Activated CD8-positive, alpha-beta T cell treated with anti-CD3 and anti-CD28 coated beads, Interleukin-2, amount 10 ng/mL, durations not matched to agents 7 days and 5 days (primary cell): ENCODE data around the gene CHD2. TPM values are rescaled to one million over a fixed set of nuclear protein-coding genes. Genes with fewer than 3 reads are reported as not detected.
"Not testable (repeated sequence)": the region's sequence is repeated elsewhere in the genome, so short reads cannot be mapped to it uniquely, and the experiment has no call there.

Experiments
- ATAC-seq: fragments of 150-1000 bp; cut with Tn5 transposase; one replicate; pipeline ENCODE4 v1.10.0; 2021; ENCODE audit warnings: moderate library complexity
- CTCF ChIA-PET: fragments of 350-600 bp; sonication (Branson Sonifier 250); formaldehyde crosslinking; loops from one replicate; lab custom pipeline; 2021; ENCODE audit warnings: antibody characterized with exemption; lab: Charles Lee
- POLR2A ChIA-PET: fragments of 350-600 bp; sonication (Branson Sonifier 250); formaldehyde crosslinking; loops from one replicate; lab custom pipeline; 2021; ENCODE audit warnings: antibody characterized with exemption; lab: Charles Lee
- DNase-seq: peaks from one replicate; pipeline ENCODE4 v3.0.0-alpha.2; 2020
- H3K27ac Mint-ChIP-seq: one replicate; pipeline ENCODE4 v1.8.0; 2021; ENCODE audit warnings: mild to moderate bottlenecking, mixed read lengths
- H3K27me3 Mint-ChIP-seq: one replicate; pipeline ENCODE4 v1.8.0; 2021; ENCODE audit warnings: low read depth, mixed read lengths
- H3K36me3 Mint-ChIP-seq: one replicate; pipeline ENCODE4 v1.8.0; 2021; ENCODE audit warnings: low read depth, mixed read lengths
- H3K4me1 Mint-ChIP-seq: one replicate; pipeline ENCODE4 v1.8.0; 2021; ENCODE audit warnings: low read depth, mixed read lengths
- H3K4me3 Mint-ChIP-seq: one replicate; pipeline ENCODE4 v1.8.0; 2021; ENCODE audit warnings: mild to moderate bottlenecking, mixed read lengths
- H3K9me3 Mint-ChIP-seq: one replicate; pipeline ENCODE4 v1.8.0; 2022; ENCODE audit warnings: mixed read lengths; ENCODE audit not compliant: insufficient read depth
- total RNA-seq, 2 experiments: library from RNA; stranded (reverse); gene quantifications; one replicate each; pipeline ENCODE4 v1.2.3, GENCODE V29; 2021

The CHD2 gene
- total RNA-seq, 2 experiments from 2014 or later = 137 to 144 TPM

DNA sequence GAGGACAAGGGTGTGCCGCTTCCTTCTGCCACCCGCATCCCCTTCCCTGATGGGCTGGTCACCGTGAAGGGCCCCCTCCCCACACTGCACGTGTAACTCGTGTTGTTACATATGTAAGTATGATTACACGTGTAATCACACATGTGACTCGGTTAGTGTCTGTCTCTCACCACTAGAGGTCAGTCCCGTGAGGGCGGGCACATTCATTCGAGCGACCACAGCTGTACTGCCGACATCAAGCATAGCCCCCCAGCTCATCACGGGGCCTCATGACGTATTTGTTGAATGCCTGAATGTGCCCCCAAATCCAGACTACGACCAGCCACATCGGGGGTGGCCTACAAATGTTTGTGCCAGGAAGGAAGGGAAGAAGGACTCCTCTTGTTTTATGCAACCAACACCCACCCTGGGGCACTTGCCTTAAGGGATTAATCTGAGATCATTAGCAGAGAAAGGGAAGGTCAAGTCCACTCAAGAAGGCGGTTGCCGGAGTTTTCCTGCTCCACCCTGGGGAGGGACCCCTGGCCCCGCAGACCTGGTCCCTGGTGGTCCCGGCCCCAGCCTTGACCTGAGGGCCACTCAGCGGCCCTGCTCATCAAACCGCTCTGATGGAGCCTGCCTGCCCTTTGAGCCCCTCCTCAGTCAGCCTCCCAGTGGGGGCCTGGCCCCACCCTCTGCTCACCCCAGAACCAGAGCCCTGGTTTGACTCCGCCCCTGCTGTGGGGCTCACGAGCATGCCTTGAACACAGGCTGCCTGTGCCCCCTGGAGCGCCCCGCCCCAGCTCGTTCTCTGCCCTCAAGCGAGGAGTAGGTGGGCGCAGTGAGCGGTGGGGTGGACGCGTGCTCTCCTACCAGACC lies 136.1 kb downstream of the CHD2 start:
- POLR2A ChIA-PET = no interaction called here
- peak; percentile 63 for DNase-seq
- peak; percentile 79 for ATAC-seq
- Mint-ChIP-seq H3K27me3 (peaks cover 2% of the 10 kb centered on the region), H3K36me3 (no peaks in the 10 kb centered on the region), H3K4me1 (peaks cover 2% of the 10 kb centered on the region), H3K27ac (peak overlapping the region; percentile 48), H3K4me3 (peak overlapping the region; percentile 19), H3K9me3 (no peaks in the 10 kb centered on the region)
- CTCF ChIA-PET = interaction anchor here (0.8 to 1.6 kb wide), 8 partner anchors 7 to 1084 kb away, joined by 3 to 6 read pairs (median 3); no protein-coding TSS in a partner anchor

- no peak overlapping the region for H3K27ac Mint-ChIP-seq
- CTCF ChIA-PET = interaction anchor here (0.7 to 1.6 kb wide), 4 partner anchors 8 to 1083 kb away, joined by 3 to 6 read pairs (median 4); no protein-coding TSS in a partner anchor
- POLR2A ChIA-PET = no interaction called here
- H3K9me3 Mint-ChIP-seq = no peaks in the 10 kb centered on the region
- H3K36me3 Mint-ChIP-seq = no peaks in the 10 kb centered on the region
- no peak overlapping the region for H3K4me3 Mint-ChIP-seq
- peaks cover 2% of the 10 kb centered on the region for H3K27me3 Mint-ChIP-seq
- DNase-seq (no peak), ATAC-seq (no peak)
- H3K4me1 Mint-ChIP-seq = peaks cover 2% of the 10 kb centered on the region
These were observed 137.1 kb downstream of the CHD2 start for GRCh38 chr15:93036951-93037819.

GRCh38 chr15:93037820-93038705 lies 137.9 kb downstream of the CHD2 start:
- no peaks in the 10 kb centered on the region for H3K36me3 Mint-ChIP-seq
- CTCF ChIA-PET = interaction anchor here (1.5 to 1.6 kb wide), 2 partner anchors 241 to 1082 kb away, joined by 5 to 6 read pairs; no protein-coding TSS in a partner anchor
- DNase-seq = no peak
- H3K27ac Mint-ChIP-seq = no peak overlapping the region
- no peaks in the 10 kb centered on the region for H3K9me3 Mint-ChIP-seq
- no peak overlapping the region for H3K4me3 Mint-ChIP-seq
- H3K4me1 Mint-ChIP-seq = peaks cover 2% of the 10 kb centered on the region
- peaks cover 2% of the 10 kb centered on the region for H3K27me3 Mint-ChIP-seq
- no peak for ATAC-seq
- POLR2A ChIA-PET = no interaction called here

GRCh38 chr15:93039562-93040287 lies 139.6 kb downstream of the CHD2 start:
- CTCF ChIA-PET = interaction anchor here (0.9 to 1.6 kb wide), 3 partner anchors 8 to 1080 kb away, joined by 3 to 6 read pairs (median 3); no protein-coding TSS in a partner anchor

GRCh38 chr15:93040288-93041158 lies 140.4 kb downstream of the CHD2 start:
- no peak overlapping the region for H3K27ac Mint-ChIP-seq
- no peaks in the 10 kb centered on the region for H3K36me3 Mint-ChIP-seq
- DNase-seq (no peak), ATAC-seq (no peak)
- H3K27me3 Mint-ChIP-seq = peaks cover 2% of the 10 kb centered on the region
- ChIA-PET POLR2A (no interaction called here), CTCF (interaction anchor here (0.9 to 1.6 kb wide), 3 partner anchors 9 to 1080 kb away, joined by 3 to 6 read pairs (median 3); no protein-coding TSS in a partner anchor)
- peaks cover 2% of the 10 kb centered on the region for H3K4me1 Mint-ChIP-seq
- H3K4me3 Mint-ChIP-seq = no peak overlapping the region
- no peaks in the 10 kb centered on the region for H3K9me3 Mint-ChIP-seq

More at GRCh38 chr15:93039562-93040287, 139.6 kb downstream of the CHD2 start:
- H3K27ac Mint-ChIP-seq, H3K36me3 Mint-ChIP-seq, H3K4me1 Mint-ChIP-seq, POLR2A ChIA-PET, H3K27me3 Mint-ChIP-seq, H3K9me3 Mint-ChIP-seq, ATAC-seq, DNase-seq, H3K4me3 Mint-ChIP-seq: not testable (repeated sequence)

DNA sequence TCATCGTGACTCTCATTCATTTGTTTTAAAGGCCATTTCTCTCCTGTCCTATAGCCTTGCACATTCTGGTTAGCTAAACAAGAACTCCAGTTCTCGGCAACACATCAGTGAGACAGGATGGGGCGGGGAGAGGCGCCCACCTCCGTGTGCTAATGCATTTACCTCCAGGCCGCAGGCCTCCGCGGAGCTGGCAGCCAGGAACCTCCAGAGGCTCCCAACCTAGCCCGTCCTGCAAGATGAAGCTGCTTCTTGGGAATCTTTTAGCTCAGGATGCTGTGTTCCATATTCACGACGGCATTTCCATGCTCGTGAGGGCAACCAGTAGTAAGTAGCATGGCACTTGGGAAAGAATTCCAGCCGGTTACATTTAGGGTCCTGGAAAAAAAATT lies 141.0 kb downstream of the CHD2 start:
- POLR2A ChIA-PET = no interaction called here
- no peak for ATAC-seq
- Mint-ChIP-seq H3K27ac (no peak overlapping the region), H3K27me3 (no peaks in the 10 kb centered on the region), H3K9me3 (peaks cover 4% of the 10 kb centered on the region), H3K4me1 (no peaks in the 10 kb centered on the region), H3K36me3 (no peaks in the 10 kb centered on the region), H3K4me3 (no peak overlapping the region)
- DNase-seq = no peak
- CTCF ChIA-PET = interaction anchor here (1.6 kb wide), 1 partner anchor 11 kb away, joined by 6 read pairs; no protein-coding TSS in a partner anchor

- peaks cover 3% of the 10 kb centered on the region for H3K27me3 Mint-ChIP-seq
- ChIA-PET CTCF (no interaction called here), POLR2A (no interaction called here)
- H3K27ac Mint-ChIP-seq = no peak overlapping the region
- ATAC-seq = no peak
- no peak overlapping the region for H3K4me3 Mint-ChIP-seq
- no peak for DNase-seq
- H3K4me1 Mint-ChIP-seq = peaks cover 6% of the 10 kb centered on the region
- H3K36me3 Mint-ChIP-seq = no peaks in the 10 kb centered on the region
- peaks cover 4% of the 10 kb centered on the region for H3K9me3 Mint-ChIP-seq
These were observed 142.1 kb downstream of the CHD2 start for GRCh38 chr15:93042211-93042610.

- H3K4me1 Mint-ChIP-seq = peaks cover 12% of the 10 kb centered on the region
- POLR2A ChIA-PET = no interaction called here
- peaks cover 3% of the 10 kb centered on the region for H3K27me3 Mint-ChIP-seq
- CTCF ChIA-PET = no interaction called here
- DNase-seq = no peak
- H3K9me3 Mint-ChIP-seq = peaks cover 4% of the 10 kb centered on the region
- ATAC-seq = no peak
- H3K4me3 Mint-ChIP-seq = no peak overlapping the region
- H3K36me3 Mint-ChIP-seq = no peaks in the 10 kb centered on the region
- H3K27ac Mint-ChIP-seq = no peak overlapping the region
These were observed 142.7 kb downstream of the CHD2 start for GRCh38 chr15:93042691-93043378.

- H3K27me3 Mint-ChIP-seq = peaks cover 3% of the 10 kb centered on the region
- peaks cover 15% of the 10 kb centered on the region for H3K4me1 Mint-ChIP-seq
- no peak for ATAC-seq
- POLR2A ChIA-PET = no interaction called here
- CTCF ChIA-PET = interaction anchor here (0.8 kb wide), 1 partner anchor 44 kb away, joined by 3 read pairs; no protein-coding TSS in a partner anchor
- H3K36me3 Mint-ChIP-seq = no peaks in the 10 kb centered on the region
- H3K9me3 Mint-ChIP-seq = peaks cover 4% of the 10 kb centered on the region
- H3K27ac Mint-ChIP-seq = no peak overlapping the region
- no peak for DNase-seq
- H3K4me3 Mint-ChIP-seq = no peak overlapping the region
These were observed 143.6 kb downstream of the CHD2 start for GRCh38 chr15:93043621-93044300.
